Gastrocnemius medialis (tissue), 4 donors: ENCODE measurements around the gene BEND7. TPM values are rescaled to one million over a fixed set of nuclear protein-coding genes. Genes with fewer than 3 reads are reported as not detected.

Source experiments
- ATAC-seq, 2 donors: fragments of 150-250 bp; one replicate each; pipeline ENCODE4 v1.9.1; 2016
- DNase-seq, 2 donors: peaks; one replicate each; pipeline ENCODE4 v3.0.0-alpha.2; 2019
- H3K27ac ChIP-seq, 4 donors: fragments of 200-600 bp; sonication (generic); 1 replicate in 1 of 4; 2 replicates in 3 of 4; pipeline ENCODE4 v1.5.1; 2016 to 2018; ENCODE audit warnings: mild to moderate bottlenecking in 2 of 4, moderate library complexity in 1 of 4
- H3K27me3 ChIP-seq, 3 donors: fragments of 200-600 bp; sonication (generic) in 2 of 3; 1 replicate in 1 of 3; 2 replicates in 2 of 3; pipeline versions ENCODE4 v1.5.1 to v1.6.0; 2016 to 2019; ENCODE audit warnings: mild to moderate bottlenecking in 1 of 3, moderate library complexity in 1 of 3
- H3K36me3 ChIP-seq, 2 donors: fragments of 200-600 bp; sonication (generic) in 1 of 2; one replicate each; pipeline ENCODE4 v1.5.1; 2017 to 2018
- H3K4me1 ChIP-seq, 2 donors: fragments of 200-600 bp; sonication (generic) in 1 of 2; one replicate each; pipeline ENCODE4 v1.5.1; 2016 to 2017; ENCODE audit warnings: mild to moderate bottlenecking in 2 of 2
- H3K4me3 ChIP-seq, 4 donors: fragments of 200-600 bp; sonication (generic) in 3 of 4; 1 replicate in 1 of 4; 2 replicates in 3 of 4; pipeline ENCODE4 v1.5.1; 2016 to 2019; ENCODE audit warnings: mild to moderate bottlenecking in 2 of 4
- H3K9me3 ChIP-seq, 3 donors: fragments of 200-600 bp; sonication (generic) in 2 of 3; 1 replicate in 1 of 3; 2 replicates in 2 of 3; pipeline ENCODE4 v1.5.1; 2016 to 2019
- POLR2A ChIP-seq, 2 donors: fragments of 450-650 bp; IDR thresholded peaks; one replicate each; pipeline ENCODE4 v1.6.1; 2017; ENCODE audit warnings: antibody characterized with exemption in 2 of 2, mild to moderate bottlenecking in 2 of 2, moderate library complexity in 2 of 2
- in situ Hi-C, 4 donors: fragments of 200-750 bp; cut with MboI; loops; one replicate each; pipeline versions ENCODE4 v1.15.0 to v1.8.0; 2017; ENCODE audit warnings: low sequenced_read_pairs in 4 of 4
- intact Hi-C: fragments of 100-400 bp; cut with DNase I; formaldehyde crosslinking; loops from one replicate; pipeline ENCODE4 v1.15.1; 2023; ENCODE audit warnings: low total_unique reads
- total RNA-seq, 4 donors: library from RNA; depleted of rRNA; stranded (reverse); fragments of >200 nt; gene quantifications; one replicate each; pipeline versions ENCODE4 v1.1.0 to v1.2.3, GENCODE V29; 2016
- TF ChIP-seq, protein P1 (sequence below), 5 experiments: fragments of 450-650 bp in 3 of 5; fragments of 200-600 bp in 2 of 5; sonication (generic) in 2 of 5; IDR thresholded peaks in 4 of 5; conservative IDR thresholded peaks in 1 of 5; 1 replicate in 4 of 5; 2 replicates in 1 of 5; pipeline ENCODE4 v1.5.1; 2016 to 2019; ENCODE audit warnings: antibody characterized with exemption in 5 of 5, mild to moderate bottlenecking in 3 of 5, moderate library complexity in 3 of 5

The BEND7 gene
- total RNA-seq, 4 donors from 2014 or later = 23.6 to 35.5 (median 26.1) TPM

DNA sequence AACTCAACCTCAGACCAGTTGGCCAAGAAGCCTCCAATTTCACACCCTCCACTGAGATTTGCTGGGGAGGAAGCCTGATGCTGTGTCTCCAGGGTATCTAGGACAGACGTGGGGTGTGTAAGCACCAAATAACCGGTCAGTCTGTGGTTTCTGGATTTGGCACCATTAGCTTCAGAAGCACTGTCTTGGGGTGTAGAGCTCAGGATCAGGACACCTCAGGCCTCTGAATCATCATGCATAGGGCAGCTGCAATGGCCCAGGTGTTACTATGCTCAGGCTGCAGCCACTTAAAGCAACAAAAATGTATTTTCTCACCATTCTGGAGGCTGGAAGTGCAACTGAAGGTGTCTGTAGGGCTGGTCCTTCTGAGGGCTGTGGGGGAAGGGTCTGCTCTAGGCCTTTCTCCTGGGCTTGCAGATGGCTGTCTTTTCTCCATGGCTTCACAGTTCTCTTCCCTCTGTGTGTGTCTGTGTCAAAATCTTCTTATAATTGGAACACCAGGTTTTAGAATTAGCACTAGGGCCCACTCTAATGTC, 107.4 kb downstream of the BEND7 start:
- no peak overlapping the region for H3K4me3 ChIP-seq
- in situ Hi-C loops (no loop called here), intact Hi-C loops (no loop called here)
- no peak overlapping the region for H3K27ac ChIP-seq
- no peaks in the 10 kb centered on the region for H3K4me1 ChIP-seq
- no peaks in the 10 kb centered on the region for H3K9me3 ChIP-seq
- no peaks in the 10 kb centered on the region for H3K27me3 ChIP-seq
- ATAC-seq = no peak
- DNase-seq = no peak
- H3K36me3 ChIP-seq = no peaks in the 10 kb centered on the region
- TF ChIP-seq, protein P1, sequence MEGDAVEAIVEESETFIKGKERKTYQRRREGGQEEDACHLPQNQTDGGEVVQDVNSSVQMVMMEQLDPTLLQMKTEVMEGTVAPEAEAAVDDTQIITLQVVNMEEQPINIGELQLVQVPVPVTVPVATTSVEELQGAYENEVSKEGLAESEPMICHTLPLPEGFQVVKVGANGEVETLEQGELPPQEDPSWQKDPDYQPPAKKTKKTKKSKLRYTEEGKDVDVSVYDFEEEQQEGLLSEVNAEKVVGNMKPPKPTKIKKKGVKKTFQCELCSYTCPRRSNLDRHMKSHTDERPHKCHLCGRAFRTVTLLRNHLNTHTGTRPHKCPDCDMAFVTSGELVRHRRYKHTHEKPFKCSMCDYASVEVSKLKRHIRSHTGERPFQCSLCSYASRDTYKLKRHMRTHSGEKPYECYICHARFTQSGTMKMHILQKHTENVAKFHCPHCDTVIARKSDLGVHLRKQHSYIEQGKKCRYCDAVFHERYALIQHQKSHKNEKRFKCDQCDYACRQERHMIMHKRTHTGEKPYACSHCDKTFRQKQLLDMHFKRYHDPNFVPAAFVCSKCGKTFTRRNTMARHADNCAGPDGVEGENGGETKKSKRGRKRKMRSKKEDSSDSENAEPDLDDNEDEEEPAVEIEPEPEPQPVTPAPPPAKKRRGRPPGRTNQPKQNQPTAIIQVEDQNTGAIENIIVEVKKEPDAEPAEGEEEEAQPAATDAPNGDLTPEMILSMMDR (IDR thresholded peaks at IDR 0.05 in 4 of 5, conservative IDR thresholded peaks at IDR 0.05 in 1 of 5) = no peak
- TF ChIP-seq POLR2A (IDR thresholded peaks at IDR 0.05) = no peak

DNA sequence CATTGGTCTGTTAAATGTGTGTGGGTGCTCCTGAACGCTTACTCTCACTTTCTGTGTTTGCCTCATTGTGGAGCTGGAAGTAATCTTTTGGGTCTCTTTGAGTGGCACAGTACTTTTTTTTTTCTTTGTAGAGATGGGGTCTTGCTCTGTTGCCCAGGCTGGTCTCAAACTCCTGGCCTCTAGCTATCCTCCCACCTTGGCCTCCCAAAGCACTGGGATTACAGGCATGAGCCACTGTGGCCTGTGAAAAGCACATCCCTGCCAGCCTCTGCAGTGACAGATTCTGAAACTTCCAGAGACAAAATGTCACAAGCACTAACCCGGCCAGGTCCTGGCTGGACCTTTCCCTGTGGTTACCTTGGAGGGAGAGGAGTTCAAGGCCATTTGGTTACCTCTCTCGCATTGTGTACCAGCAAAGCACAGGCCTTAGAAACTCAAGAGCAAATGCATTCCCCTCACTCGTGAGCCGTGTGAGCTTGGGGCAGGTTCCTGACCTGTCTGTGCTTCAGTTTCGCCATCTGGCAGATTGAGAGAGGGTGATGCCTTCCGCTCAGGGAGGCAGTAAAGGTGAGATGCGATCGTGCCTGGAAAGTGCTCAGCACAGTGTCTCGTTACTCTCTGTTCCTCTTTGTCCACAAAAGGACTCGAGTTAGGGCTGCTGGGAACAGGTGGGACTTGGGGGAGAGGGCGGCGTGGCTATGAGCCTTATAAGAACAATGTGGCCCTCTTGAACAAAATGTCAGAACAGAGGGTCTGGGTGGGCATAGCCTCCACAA, 108.1 kb downstream of the BEND7 start:
- intact Hi-C loops (no loop called here), in situ Hi-C loops (no loop called here)
- no peaks in the 10 kb centered on the region for H3K4me1 ChIP-seq
- no peaks in the 10 kb centered on the region for H3K27me3 ChIP-seq
- no peak overlapping the region for H3K27ac ChIP-seq
- no peaks in the 10 kb centered on the region for H3K9me3 ChIP-seq
- ATAC-seq (no peak), DNase-seq (no peak)
- no peaks in the 10 kb centered on the region for H3K36me3 ChIP-seq
- TF ChIP-seq POLR2A (IDR thresholded peaks at IDR 0.05) = no peak
- TF ChIP-seq, protein P1 (IDR thresholded peaks at IDR 0.05 in 4 of 5, conservative IDR thresholded peaks at IDR 0.05 in 1 of 5) = no peak
- H3K4me3 ChIP-seq = no peak overlapping the region

DNA sequence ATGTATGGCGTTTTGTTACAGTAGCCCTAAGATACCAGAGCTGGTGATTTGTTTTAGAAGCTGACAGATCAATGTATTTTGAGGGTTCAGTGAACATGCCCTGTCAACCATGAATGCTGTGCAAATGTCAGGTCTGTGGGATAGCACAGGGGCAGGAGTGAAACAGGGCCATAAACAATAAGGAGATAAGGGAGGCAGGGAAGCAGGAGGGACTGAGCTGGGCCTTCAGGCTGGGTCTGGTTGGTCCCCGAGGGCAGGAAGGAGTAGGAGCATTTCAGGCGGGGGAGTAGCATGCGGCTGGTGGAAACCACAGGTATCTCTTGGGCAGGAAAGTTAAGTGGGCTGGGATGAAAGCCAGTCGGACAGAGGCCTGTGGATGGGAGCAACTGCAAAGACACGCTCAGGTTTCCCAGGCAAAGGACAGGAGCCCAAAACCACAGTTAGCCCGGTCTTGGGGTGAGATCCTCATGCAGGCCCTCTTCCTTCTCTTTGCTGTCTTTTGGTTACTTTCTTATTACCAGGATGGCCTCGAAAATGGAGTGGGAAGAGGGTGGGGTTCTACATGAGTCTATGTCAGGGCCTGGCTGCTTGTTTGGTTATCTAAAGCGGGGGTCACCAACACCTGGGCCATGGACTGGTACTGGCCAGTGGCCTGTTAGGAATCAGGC, 111.2 kb downstream of the BEND7 start:
- ATAC-seq = no peak
- in situ Hi-C loops = no loop called here
- TF ChIP-seq, protein P1 (IDR thresholded peaks at IDR 0.05 in 4 of 5, conservative IDR thresholded peaks at IDR 0.05 in 1 of 5) = no peak
- no peak for TF ChIP-seq POLR2A (IDR thresholded peaks at IDR 0.05)

DNA sequence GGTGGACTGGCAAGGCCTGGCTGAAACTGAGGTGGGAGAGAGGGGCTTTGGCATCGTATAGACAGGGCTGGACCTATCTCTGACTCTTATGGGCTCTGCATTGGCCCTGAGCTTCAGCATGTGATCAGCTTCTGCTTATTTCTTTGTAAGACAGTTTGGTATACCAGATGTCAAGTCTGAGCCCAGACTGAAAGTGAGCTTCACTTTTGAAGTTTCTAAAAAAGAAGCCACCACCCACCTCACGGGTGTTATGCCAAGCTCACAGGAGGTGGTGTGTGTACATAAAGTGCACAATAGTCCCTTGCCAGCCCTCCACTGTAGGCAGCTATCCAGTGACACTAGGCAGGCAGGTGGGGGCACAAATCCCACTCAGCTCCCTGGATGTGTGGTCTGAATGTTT, 112.1 kb downstream of the BEND7 start:
- H3K36me3 ChIP-seq = no peaks in the 10 kb centered on the region
- no peaks in the 10 kb centered on the region for H3K4me1 ChIP-seq
- intact Hi-C loops (no loop called here), in situ Hi-C loops (no loop called here)
- H3K27me3 ChIP-seq = no peaks in the 10 kb centered on the region
- H3K9me3 ChIP-seq = no peaks in the 10 kb centered on the region
- DNase-seq = no peak
- H3K27ac ChIP-seq = no peak overlapping the region
- ATAC-seq = no peak
- no peak for TF ChIP-seq POLR2A (IDR thresholded peaks at IDR 0.05)
- TF ChIP-seq, protein P1 (IDR thresholded peaks at IDR 0.05 in 4 of 5, conservative IDR thresholded peaks at IDR 0.05 in 1 of 5) = no peak
- H3K4me3 ChIP-seq = no peak overlapping the region

More for the DNA sequence above, 111.2 kb downstream of the BEND7 start:
- no peak for DNase-seq
- intact Hi-C loops = no loop called here
- no peaks in the 10 kb centered on the region for H3K36me3 ChIP-seq
- H3K27me3 ChIP-seq = no peaks in the 10 kb centered on the region
- no peak overlapping the region for H3K27ac ChIP-seq
- H3K9me3 ChIP-seq = no peaks in the 10 kb centered on the region
- H3K4me3 ChIP-seq = no peak overlapping the region
- H3K4me1 ChIP-seq = no peaks in the 10 kb centered on the region
